Trophoblast cell (in vitro differentiated cells and primary cell): ENCODE data around the gene CNPY4.

Experiments used
- DNase-seq, 2 donors: peaks; one replicate each; pipeline ENCODE4 v3.0.0-alpha.2; 2016
- H2AFZ ChIP-seq: 2 replicates; pipeline ENCODE4 v1.6.1; 2013; ENCODE audit warnings: low read length, moderate library complexity, mild to moderate bottlenecking; ENCODE audit not compliant: insufficient read depth, poor library complexity
- H2AK5ac ChIP-seq: 2 replicates; pipeline ENCODE4 v1.6.1; 2013; ENCODE audit warnings: mild to moderate bottlenecking, low read length
- H2BK120ac ChIP-seq: 2 replicates; pipeline ENCODE4 v1.6.1; 2013; ENCODE audit warnings: low read length, mild to moderate bottlenecking, moderate library complexity; ENCODE audit not compliant: insufficient read depth, poor library complexity
- H2BK12ac ChIP-seq: 2 replicates; pipeline ENCODE4 v1.6.1; 2013; ENCODE audit warnings: mild to moderate bottlenecking, low read length, moderate library complexity
- H2BK5ac ChIP-seq: 2 replicates; pipeline ENCODE4 v1.6.1; 2013; ENCODE audit warnings: low read length, low read depth, moderate library complexity, mild to moderate bottlenecking; ENCODE audit not compliant: poor library complexity
- H3K14ac ChIP-seq: 2 replicates; pipeline ENCODE4 v1.6.1; 2013; ENCODE audit warnings: mild to moderate bottlenecking, low read length
- H3K18ac ChIP-seq: 2 replicates; pipeline ENCODE4 v1.6.1; 2013; ENCODE audit warnings: mild to moderate bottlenecking, low read length
- H3K23ac ChIP-seq: 2 replicates; pipeline ENCODE4 v1.6.1; 2013; ENCODE audit warnings: low read length
- H3K27ac ChIP-seq: 2 replicates; pipeline ENCODE4 v1.5.1; 2013; ENCODE audit warnings: low read depth, mild to moderate bottlenecking, inconsistent platforms, low read length, moderate library complexity
- H3K27me3 ChIP-seq: 2 replicates; pipeline ENCODE4 v1.6.1; 2013; ENCODE audit warnings: inconsistent platforms, mild to moderate bottlenecking, low read length, moderate library complexity; ENCODE audit not compliant: insufficient read depth
- H3K36me3 ChIP-seq, 2 experiments: 1 replicate in 1 of 2; 2 replicates in 1 of 2; pipeline ENCODE4 v1.6.1; 2013; ENCODE audit warnings: low read length in 2 of 2, mild to moderate bottlenecking in 2 of 2, moderate library complexity in 1 of 2; ENCODE audit not compliant: insufficient read depth in 2 of 2, control insufficient read depth in 1 of 2
- H3K4ac ChIP-seq: 2 replicates; pipeline ENCODE4 v1.6.1; 2013; ENCODE audit warnings: low read depth, mild to moderate bottlenecking, low read length, moderate library complexity
- H3K4me1 ChIP-seq, 2 experiments: 1 replicate in 1 of 2; 2 replicates in 1 of 2; pipeline ENCODE4 v1.6.1; 2013; ENCODE audit warnings: low read length in 2 of 2, mild to moderate bottlenecking in 2 of 2, moderate library complexity in 1 of 2; ENCODE audit not compliant: insufficient read depth in 2 of 2, control insufficient read depth in 1 of 2
- H3K4me2 ChIP-seq: 2 replicates; pipeline ENCODE4 v1.6.1; 2013; ENCODE audit warnings: inconsistent platforms, mild to moderate bottlenecking, low read length, moderate library complexity
- H3K4me3 ChIP-seq: 2 replicates; pipeline ENCODE4 v1.5.1; 2013; ENCODE audit warnings: mild to moderate bottlenecking, low read depth, low read length, inconsistent platforms
- H3K79me1 ChIP-seq: one replicate; pipeline ENCODE4 v1.6.1; 2013; ENCODE audit warnings: low read length
- H3K79me2 ChIP-seq: 2 replicates; pipeline ENCODE4 v1.6.1; 2013; ENCODE audit warnings: low read length, mild to moderate bottlenecking; ENCODE audit not compliant: control insufficient read depth, insufficient read depth, poor library complexity
- H3K9ac ChIP-seq: 2 replicates; pipeline ENCODE4 v1.6.1; 2013; ENCODE audit warnings: mild to moderate bottlenecking, low read length
- H3K9me3 ChIP-seq: 2 replicates; pipeline ENCODE4 v1.6.1; 2013; ENCODE audit warnings: low read depth, mild to moderate bottlenecking, control low read depth, inconsistent platforms, low read length; ENCODE audit not compliant: insufficient read depth
- H4K12ac ChIP-seq: 2 replicates; pipeline ENCODE4 v1.6.1; 2013; ENCODE audit warnings: low read depth, mild to moderate bottlenecking, low read length, moderate library complexity
- H4K8ac ChIP-seq: 2 replicates; pipeline ENCODE4 v1.6.1; 2013; ENCODE audit warnings: low read depth, mild to moderate bottlenecking, low read length, moderate library complexity
- H4K91ac ChIP-seq: one replicate; pipeline ENCODE4 v1.6.1; 2013; ENCODE audit warnings: low read depth, mild to moderate bottlenecking, low read length, moderate library complexity
- WGBS: extraction: QIAGEN DNeasy Blood & Tissue Kit; methylation state at CpG from one replicate; pipeline ENCODE4 v1.1.7; 2013; ENCODE audit warnings: missing lambda C conversion rate; ENCODE audit not compliant: insufficient read length, insufficient coverage; ENCODE audit errors: extremely low coverage; 5-methylcytosine and 5-hydroxymethylcytosine counted together

CNPY4 gene

GRCh38 chr7:100166317-100166940 is 47.0 kb downstream of the CNPY4 start:
- Histone ChIP-seq H3K4ac (no peak overlapping the region), H2BK5ac (no peak overlapping the region)

GRCh38 chr7:100166970-100167911 is 47.8 kb downstream of the CNPY4 start:
- no peak overlapping the region for H2BK12ac ChIP-seq
- H3K23ac ChIP-seq: no peak overlapping the region
- H2AFZ ChIP-seq: no peak overlapping the region
- no peak for DNase-seq
- H4K91ac ChIP-seq: no peak overlapping the region
- H3K9me3 ChIP-seq: peaks cover 3% of the 10 kb centered on the region
- H3K4me1 ChIP-seq: peaks cover 4 to 5% of the 10 kb centered on the region in 2 experiments
- H3K18ac ChIP-seq: no peak overlapping the region
- no peaks in the 10 kb centered on the region for H3K79me1 ChIP-seq
- WGBS: no CpG with 5 or more reads among the region's 14 CpGs
- no peak overlapping the region for H3K9ac ChIP-seq
- no peak overlapping the region for H4K8ac ChIP-seq
- no peak overlapping the region for H2BK120ac ChIP-seq
- H2BK5ac ChIP-seq: no peak overlapping the region
- no peak overlapping the region for H3K27ac ChIP-seq
- H3K36me3 ChIP-seq: no peaks in the 10 kb centered on the region
- no peak overlapping the region for H4K12ac ChIP-seq
- H2AK5ac ChIP-seq: no peak overlapping the region
- no peak overlapping the region for H3K4me2 ChIP-seq
- no peak overlapping the region for H3K4ac ChIP-seq
- no peak overlapping the region for H3K4me3 ChIP-seq
- H3K27me3 ChIP-seq: peaks cover 42% of the 10 kb centered on the region
- H3K79me2 ChIP-seq: no peaks in the 10 kb centered on the region
- H3K14ac ChIP-seq: no peak overlapping the region

More at GRCh38 chr7:100166317-100166940, 47.0 kb downstream of the CNPY4 start:
- H4K91ac ChIP-seq: no peak overlapping the region
- no peak for DNase-seq
- no peaks in the 10 kb centered on the region for H3K36me3 ChIP-seq
- H2BK12ac ChIP-seq: no peak overlapping the region
- H3K4me3 ChIP-seq: no peak overlapping the region
- H3K9me3 ChIP-seq: peaks cover 3% of the 10 kb centered on the region
- no peak overlapping the region for H3K9ac ChIP-seq
- H2BK120ac ChIP-seq: no peak overlapping the region
- no peak overlapping the region for H3K4me2 ChIP-seq
- H3K27me3 ChIP-seq: peaks cover 37% of the 10 kb centered on the region
- H4K8ac ChIP-seq: no peak overlapping the region
- no peak overlapping the region for H3K23ac ChIP-seq
- no peak overlapping the region for H3K14ac ChIP-seq
- no peak overlapping the region for H2AFZ ChIP-seq
- no CpG with 5 or more reads among the region's 16 CpGs for WGBS
- H4K12ac ChIP-seq: no peak overlapping the region
- H2AK5ac ChIP-seq: no peak overlapping the region
- H3K18ac ChIP-seq: no peak overlapping the region
- H3K79me2 ChIP-seq: no peaks in the 10 kb centered on the region
- no peak overlapping the region for H3K27ac ChIP-seq
- H3K4me1 ChIP-seq: peaks cover 4 to 5% of the 10 kb centered on the region in 2 experiments
- H3K79me1 ChIP-seq: no peaks in the 10 kb centered on the region

GRCh38 chr7:100167912-100168323 is 48.5 kb downstream of the CNPY4 start:
- no peak for DNase-seq
- Histone ChIP-seq H3K27ac (no peak overlapping the region), H3K9ac (no peak overlapping the region), H3K23ac (no peak overlapping the region), H3K4me3 (no peak overlapping the region), H2BK12ac (no peak overlapping the region), H2AK5ac (no peak overlapping the region), H4K91ac (no peak overlapping the region), H3K36me3 (no peaks in the 10 kb centered on the region), H3K79me2 (no peaks in the 10 kb centered on the region), H3K4me1 (peaks cover 3 to 4% of the 10 kb centered on the region in 2 experiments), H3K4me2 (peak overlapping the region; percentile 17), H3K14ac (no peak overlapping the region), H2BK5ac (no peak overlapping the region), H3K79me1 (no peaks in the 10 kb centered on the region), H2BK120ac (no peak overlapping the region), H3K27me3 (peaks cover 42% of the 10 kb centered on the region), H3K18ac (no peak overlapping the region), H3K4ac (no peak overlapping the region), H3K9me3 (peaks cover 3% of the 10 kb centered on the region), H2AFZ (no peak overlapping the region), H4K12ac (no peak overlapping the region), H4K8ac (no peak overlapping the region)
- no CpG with 5 or more reads among the region's 11 CpGs for WGBS

GRCh38 chr7:100169147-100169850 is 49.9 kb downstream of the CNPY4 start:
- Histone ChIP-seq H3K9me3 (peaks cover 3% of the 10 kb centered on the region), H3K36me3 (no peaks in the 10 kb centered on the region), H3K14ac (no peak overlapping the region), H3K4ac (no peak overlapping the region), H3K27ac (no peak overlapping the region), H4K91ac (no peak overlapping the region), H4K12ac (no peak overlapping the region), H3K79me1 (no peaks in the 10 kb centered on the region), H3K27me3 (peaks cover 42% of the 10 kb centered on the region), H2BK12ac (no peak overlapping the region), H2AFZ (no peak overlapping the region), H3K4me1 (peaks cover 0 to 3% of the 10 kb centered on the region in 2 experiments), H3K18ac (no peak overlapping the region), H3K23ac (no peak overlapping the region), H3K4me2 (no peak overlapping the region), H4K8ac (no peak overlapping the region), H2BK120ac (no peak overlapping the region), H3K9ac (no peak overlapping the region), H3K79me2 (no peaks in the 10 kb centered on the region), H2BK5ac (no peak overlapping the region), H2AK5ac (no peak overlapping the region), H3K4me3 (no peak overlapping the region)
- no peak for DNase-seq
- WGBS: no CpG with 5 or more reads among the region's 11 CpGs
